GM12801 (cell line): ENCODE measurements around the gene SPEG.

ENCODE experiments used
- TF ChIP-seq, protein P1 (sequence below): IDR thresholded peaks from one replicate; pipeline ENCODE4 v1.5.1; 2011; ENCODE audit warnings: control low read depth; ENCODE audit not compliant: insufficient read length; ENCODE audit errors: extremely low read depth

The SPEG gene

GRCh38 chr2:219401606-219402005 lies 33.0 kb upstream of the SPEG start:
- TF ChIP-seq, protein P1, sequence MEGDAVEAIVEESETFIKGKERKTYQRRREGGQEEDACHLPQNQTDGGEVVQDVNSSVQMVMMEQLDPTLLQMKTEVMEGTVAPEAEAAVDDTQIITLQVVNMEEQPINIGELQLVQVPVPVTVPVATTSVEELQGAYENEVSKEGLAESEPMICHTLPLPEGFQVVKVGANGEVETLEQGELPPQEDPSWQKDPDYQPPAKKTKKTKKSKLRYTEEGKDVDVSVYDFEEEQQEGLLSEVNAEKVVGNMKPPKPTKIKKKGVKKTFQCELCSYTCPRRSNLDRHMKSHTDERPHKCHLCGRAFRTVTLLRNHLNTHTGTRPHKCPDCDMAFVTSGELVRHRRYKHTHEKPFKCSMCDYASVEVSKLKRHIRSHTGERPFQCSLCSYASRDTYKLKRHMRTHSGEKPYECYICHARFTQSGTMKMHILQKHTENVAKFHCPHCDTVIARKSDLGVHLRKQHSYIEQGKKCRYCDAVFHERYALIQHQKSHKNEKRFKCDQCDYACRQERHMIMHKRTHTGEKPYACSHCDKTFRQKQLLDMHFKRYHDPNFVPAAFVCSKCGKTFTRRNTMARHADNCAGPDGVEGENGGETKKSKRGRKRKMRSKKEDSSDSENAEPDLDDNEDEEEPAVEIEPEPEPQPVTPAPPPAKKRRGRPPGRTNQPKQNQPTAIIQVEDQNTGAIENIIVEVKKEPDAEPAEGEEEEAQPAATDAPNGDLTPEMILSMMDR: no peak

- TF ChIP-seq, protein P1: no peak
Measured at GRCh38 chr2:219402665-219403515, 31.8 kb upstream of the SPEG start.

DNA sequence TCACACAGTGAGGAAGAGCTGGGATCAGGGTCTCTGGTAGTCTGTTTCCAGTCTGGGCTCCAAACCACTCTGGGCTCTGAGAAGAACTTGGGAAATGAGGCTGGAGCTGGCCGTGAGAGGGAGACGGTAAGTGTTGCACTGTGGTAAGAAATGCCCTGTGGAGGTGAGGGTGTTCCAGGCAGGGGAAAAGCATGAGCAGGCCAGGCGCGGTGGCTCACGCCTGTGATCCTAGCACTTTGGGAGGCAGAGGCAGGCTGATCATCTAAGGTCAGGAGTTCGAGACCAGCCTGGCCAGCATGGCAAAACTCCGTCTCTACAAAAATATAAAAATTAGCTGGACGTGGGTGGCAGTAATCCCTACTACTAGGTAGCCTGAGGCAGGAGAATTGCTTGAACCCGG lies 30.8 kb upstream of the SPEG start:
- TF ChIP-seq, protein P1: no peak

DNA sequence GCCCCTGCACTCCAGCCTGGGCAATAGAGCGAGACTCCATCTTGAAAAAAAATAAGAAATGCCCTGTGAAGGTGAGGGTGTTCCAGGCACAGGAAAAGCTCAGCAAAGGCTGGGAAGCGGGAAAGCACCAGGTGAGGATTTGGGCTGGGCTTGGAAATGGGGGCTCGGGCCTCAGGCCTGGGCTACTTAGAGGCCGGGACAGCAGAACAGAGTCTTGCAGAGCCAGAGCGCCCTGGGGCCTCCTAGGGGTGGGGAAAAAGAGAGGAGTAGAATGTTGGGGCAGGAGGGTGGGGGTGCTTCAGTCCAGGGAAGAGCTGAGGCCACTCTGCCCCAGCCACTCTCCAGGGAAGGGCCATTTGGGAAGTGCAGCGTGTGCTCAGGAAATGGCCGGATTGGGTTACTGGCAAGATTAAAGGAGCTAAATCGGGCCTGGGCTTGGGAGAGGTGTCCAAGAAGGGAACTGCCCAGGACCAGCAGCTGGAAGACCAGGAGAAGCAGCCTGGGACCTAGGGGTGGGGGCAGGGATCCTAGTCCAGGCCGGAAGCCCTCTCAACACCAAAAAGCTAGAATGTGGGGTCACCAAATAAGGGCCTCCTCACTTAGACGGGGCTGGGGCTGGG lies 30.2 kb upstream of the SPEG start:
- TF ChIP-seq, protein P1: no peak

DNA sequence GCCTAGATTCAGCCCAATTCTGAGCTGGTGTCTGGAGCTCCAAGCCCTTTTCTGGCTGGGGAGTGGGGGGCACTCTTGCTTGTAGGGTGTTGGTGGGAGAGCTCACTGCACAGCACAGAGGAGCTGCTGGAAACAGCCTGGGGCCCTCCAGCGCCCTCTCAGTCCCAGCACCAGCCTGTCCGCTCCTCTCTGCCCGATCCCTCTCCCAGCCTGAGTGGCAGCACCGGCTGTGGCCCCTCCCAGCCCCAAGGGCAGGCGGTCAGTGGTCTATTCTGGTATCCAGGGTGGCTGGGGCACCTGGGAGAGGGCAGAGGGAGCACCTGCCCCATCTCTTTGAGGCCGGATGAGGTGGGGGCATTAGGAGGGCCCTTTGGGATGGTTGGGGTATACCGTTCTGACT lies 29.7 kb upstream of the SPEG start:
- TF ChIP-seq, protein P1: no peak

GRCh38 chr2:219405451-219405850 lies 29.2 kb upstream of the SPEG start:
- TF ChIP-seq, protein P1: no peak

GRCh38 chr2:219405958-219406860 lies 28.4 kb upstream of the SPEG start:
- TF ChIP-seq, protein P1: no peak
